Liver (tissue), 9 donors: ENCODE results near the gene CPT1A. TPM values are rescaled to one million over a fixed set of nuclear protein-coding genes. Genes with fewer than 3 reads are reported as not detected.

ENCODE experiments used
- DNase-seq: peaks from one replicate; pipeline ENCODE4 v3.0.0-alpha.2; 2017; ENCODE audit warnings: low spot score
- H3K27ac ChIP-seq, 2 donors: one replicate each; pipeline ENCODE4 v1.7.0; 2013; ENCODE audit warnings: inconsistent platforms in 2 of 2, low read length in 2 of 2, control low read depth in 1 of 2, low read depth in 1 of 2, mild to moderate bottlenecking in 1 of 2
- H3K27me3 ChIP-seq, 4 donors: one replicate each; pipeline versions ENCODE4 v1.6.1 to v1.7.0; 2013; ENCODE audit warnings: low read length in 3 of 4, inconsistent platforms in 1 of 4, mild to moderate bottlenecking in 1 of 4, moderate library complexity in 1 of 4; ENCODE audit not compliant: control insufficient read depth in 4 of 4, insufficient read depth in 4 of 4
- H3K36me3 ChIP-seq, 4 donors: one replicate each; pipeline versions ENCODE4 v1.6.1 to v1.7.0; 2013; ENCODE audit warnings: low read length in 3 of 4, mild to moderate bottlenecking in 3 of 4, low read depth in 1 of 4, moderate library complexity in 1 of 4; ENCODE audit not compliant: control insufficient read depth in 4 of 4, insufficient read depth in 3 of 4
- H3K4me1 ChIP-seq, 4 donors: one replicate each; pipeline versions ENCODE4 v1.6.1 to v1.7.0; 2013; ENCODE audit warnings: low read length in 3 of 4, mild to moderate bottlenecking in 3 of 4, moderate library complexity in 1 of 4; ENCODE audit not compliant: control insufficient read depth in 4 of 4, insufficient read depth in 4 of 4
- H3K4me3 ChIP-seq, 3 donors: one replicate each; pipeline versions ENCODE4 v1.6.1 to v1.7.0; 2013; ENCODE audit warnings: low read length in 3 of 3, control low read depth in 1 of 3, low read depth in 1 of 3, mild to moderate bottlenecking in 1 of 3
- H3K9ac ChIP-seq, 2 donors: one replicate each; pipeline ENCODE4 v1.7.0; 2013; ENCODE audit warnings: low read length in 2 of 2, mild to moderate bottlenecking in 2 of 2, moderate library complexity in 2 of 2, control low read depth in 1 of 2, low read depth in 1 of 2
- H3K9me3 ChIP-seq, 4 donors: one replicate each; pipeline versions ENCODE4 v1.6.1 to v1.7.0; 2013; ENCODE audit warnings: low read length in 3 of 4; ENCODE audit not compliant: control insufficient read depth in 4 of 4
- EGR1 ChIP-seq, 2 donors: IDR thresholded peaks; 2 replicates each; pipeline ENCODE4 v1.6.1; 2016 to 2018; ENCODE audit warnings: antibody characterized with exemption in 2 of 2, low read depth in 2 of 2
- FOXA1 ChIP-seq: IDR thresholded peaks from 2 replicates; pipeline ENCODE4 v1.6.1; 2016; ENCODE audit warnings: antibody characterized with exemption
- FOXA2 ChIP-seq: IDR thresholded peaks from 2 replicates; pipeline ENCODE4 v1.6.1; 2016; ENCODE audit warnings: antibody characterized with exemption
- GABPA ChIP-seq, 2 donors: IDR thresholded peaks in 1 of 2; conservative IDR thresholded peaks in 1 of 2; 2 replicates each; pipeline ENCODE4 v1.6.1; 2016; ENCODE audit warnings: antibody characterized with exemption in 2 of 2, mild to moderate bottlenecking in 1 of 2, moderate library complexity in 1 of 2
- HNF4A ChIP-seq, 2 donors: conservative IDR thresholded peaks; 2 replicates each; pipeline ENCODE4 v1.6.1; 2016; ENCODE audit warnings: antibody characterized with exemption in 2 of 2, mild to moderate bottlenecking in 2 of 2
- HNF4G ChIP-seq: IDR thresholded peaks from 2 replicates; pipeline ENCODE4 v1.6.1; 2016; ENCODE audit warnings: antibody characterized with exemption
- JUND ChIP-seq, 2 donors: IDR thresholded peaks; 2 replicates each; pipeline ENCODE4 v1.6.1; 2016; ENCODE audit warnings: antibody characterized with exemption in 2 of 2
- MAX ChIP-seq: IDR thresholded peaks from 2 replicates; pipeline ENCODE4 v1.6.1; 2016; ENCODE audit warnings: antibody characterized with exemption
- NR2F2 ChIP-seq: IDR thresholded peaks from 2 replicates; pipeline ENCODE4 v1.6.1; 2016; ENCODE audit warnings: antibody characterized with exemption
- RAD21 ChIP-seq, 2 donors: IDR thresholded peaks; 2 replicates each; pipeline ENCODE4 v1.6.1; 2016; ENCODE audit warnings: antibody characterized with exemption in 2 of 2, mild to moderate bottlenecking in 2 of 2
- RXRA ChIP-seq, 2 donors: IDR thresholded peaks; 2 replicates each; pipeline ENCODE4 v1.6.1; 2017 to 2018; ENCODE audit warnings: antibody characterized with exemption in 2 of 2, mild to moderate bottlenecking in 1 of 2
- SP1 ChIP-seq: IDR thresholded peaks from 2 replicates; pipeline ENCODE4 v1.6.1; 2018; ENCODE audit warnings: antibody characterized with exemption, mild to moderate bottlenecking
- TAF1 ChIP-seq: conservative IDR thresholded peaks from 2 replicates; pipeline ENCODE4 v1.6.1; 2016; ENCODE audit warnings: antibody characterized with exemption, mild to moderate bottlenecking
- YY1 ChIP-seq: IDR thresholded peaks from 2 replicates; pipeline ENCODE4 v1.6.1; 2016; ENCODE audit warnings: antibody characterized with exemption, mild to moderate bottlenecking
- ZBTB33 ChIP-seq: IDR thresholded peaks from 2 replicates; pipeline ENCODE4 v1.6.1; 2016; ENCODE audit warnings: antibody characterized with exemption
- WGBS: extraction: QIAGEN DNeasy Blood & Tissue Kit; methylation state at CpG from one replicate; pipeline ENCODE4 v1.1.7; 2013; 5-methylcytosine and 5-hydroxymethylcytosine counted together
- polyA plus RNA-seq, 2 donors: library from polyadenylated mRNA; stranded (reverse) in 1 of 2; unstranded in 1 of 2; fragments of 200-250 nt in 1 of 2; fragments of >200 nt in 1 of 2; fragmentation: Nextera tagmentation in 1 of 2; extraction: Ambion mirVana in 1 of 2; gene quantifications; one replicate each; pipeline versions ENCODE4 v1.2.1 to v1.2.3, GENCODE V29; 2013 to 2015
- total RNA-seq, 2 donors: library from RNA; depleted of rRNA; stranded (reverse); fragments of >200 nt; gene quantifications; one replicate each; pipeline ENCODE4 v1.2.3, GENCODE V29; 2014
- TF ChIP-seq, protein P1 (sequence below): IDR thresholded peaks from 2 replicates; pipeline ENCODE4 v1.6.1; 2016; ENCODE audit warnings: antibody characterized with exemption
- TF ChIP-seq, protein P2 (sequence below): fragments of 150-350 bp; IDR thresholded peaks from 2 replicates; pipeline ENCODE4 v1.5.1; 2017; ENCODE audit warnings: improper control_type of control experiment, low read depth, low read length; ENCODE audit not compliant: missing input control
- TF ChIP-seq, protein P3 (sequence below): IDR thresholded peaks from 2 replicates; pipeline ENCODE4 v1.6.1; 2016; ENCODE audit warnings: antibody characterized with exemption, mild to moderate bottlenecking
- donor health status: healthy.
- donor health status: healthy.
- donor health status: healthy.
- donor health status: healthy.
- donor health status: healthy.

Gene CPT1A
- total and polyA plus RNA-seq, 4 donors: 17.2 to 232 (median 61.0) TPM

- peak; percentile 73 for DNase-seq
- no peak overlapping the region for H3K9ac ChIP-seq
- no peak overlapping the region for H3K27ac ChIP-seq
- no peaks in the 10 kb centered on the region for H3K9me3 ChIP-seq
- no peaks in the 10 kb centered on the region for H3K4me1 ChIP-seq
- no peaks in the 10 kb centered on the region for H3K27me3 ChIP-seq
- TF ChIP-seq RAD21 (IDR thresholded peaks at IDR 0.05): no peak
- no peak for TF ChIP-seq HNF4A (conservative IDR thresholded peaks at IDR 0.05)
- TF ChIP-seq FOXA2: no peak
- TF ChIP-seq NR2F2: no peak
- no peak for TF ChIP-seq TAF1
- TF ChIP-seq JUND (IDR thresholded peaks at IDR 0.05): no peak
- no peak for TF ChIP-seq FOXA1
- no peak for TF ChIP-seq GABPA (IDR thresholded peaks at IDR 0.05 in 1 of 2, conservative IDR thresholded peaks at IDR 0.05 in 1 of 2)
- TF ChIP-seq EGR1 (IDR thresholded peaks at IDR 0.05; ENCODE audit: low read depth in 2 of 2): no peak
- TF ChIP-seq, protein P1, sequence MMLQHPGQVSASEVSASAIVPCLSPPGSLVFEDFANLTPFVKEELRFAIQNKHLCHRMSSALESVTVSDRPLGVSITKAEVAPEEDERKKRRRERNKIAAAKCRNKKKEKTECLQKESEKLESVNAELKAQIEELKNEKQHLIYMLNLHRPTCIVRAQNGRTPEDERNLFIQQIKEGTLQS: no peak
- TF ChIP-seq SP1: no peak
- TF ChIP-seq, protein P2, sequence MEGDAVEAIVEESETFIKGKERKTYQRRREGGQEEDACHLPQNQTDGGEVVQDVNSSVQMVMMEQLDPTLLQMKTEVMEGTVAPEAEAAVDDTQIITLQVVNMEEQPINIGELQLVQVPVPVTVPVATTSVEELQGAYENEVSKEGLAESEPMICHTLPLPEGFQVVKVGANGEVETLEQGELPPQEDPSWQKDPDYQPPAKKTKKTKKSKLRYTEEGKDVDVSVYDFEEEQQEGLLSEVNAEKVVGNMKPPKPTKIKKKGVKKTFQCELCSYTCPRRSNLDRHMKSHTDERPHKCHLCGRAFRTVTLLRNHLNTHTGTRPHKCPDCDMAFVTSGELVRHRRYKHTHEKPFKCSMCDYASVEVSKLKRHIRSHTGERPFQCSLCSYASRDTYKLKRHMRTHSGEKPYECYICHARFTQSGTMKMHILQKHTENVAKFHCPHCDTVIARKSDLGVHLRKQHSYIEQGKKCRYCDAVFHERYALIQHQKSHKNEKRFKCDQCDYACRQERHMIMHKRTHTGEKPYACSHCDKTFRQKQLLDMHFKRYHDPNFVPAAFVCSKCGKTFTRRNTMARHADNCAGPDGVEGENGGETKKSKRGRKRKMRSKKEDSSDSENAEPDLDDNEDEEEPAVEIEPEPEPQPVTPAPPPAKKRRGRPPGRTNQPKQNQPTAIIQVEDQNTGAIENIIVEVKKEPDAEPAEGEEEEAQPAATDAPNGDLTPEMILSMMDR: no peak
- no peak for TF ChIP-seq MAX
- TF ChIP-seq, protein P3, sequence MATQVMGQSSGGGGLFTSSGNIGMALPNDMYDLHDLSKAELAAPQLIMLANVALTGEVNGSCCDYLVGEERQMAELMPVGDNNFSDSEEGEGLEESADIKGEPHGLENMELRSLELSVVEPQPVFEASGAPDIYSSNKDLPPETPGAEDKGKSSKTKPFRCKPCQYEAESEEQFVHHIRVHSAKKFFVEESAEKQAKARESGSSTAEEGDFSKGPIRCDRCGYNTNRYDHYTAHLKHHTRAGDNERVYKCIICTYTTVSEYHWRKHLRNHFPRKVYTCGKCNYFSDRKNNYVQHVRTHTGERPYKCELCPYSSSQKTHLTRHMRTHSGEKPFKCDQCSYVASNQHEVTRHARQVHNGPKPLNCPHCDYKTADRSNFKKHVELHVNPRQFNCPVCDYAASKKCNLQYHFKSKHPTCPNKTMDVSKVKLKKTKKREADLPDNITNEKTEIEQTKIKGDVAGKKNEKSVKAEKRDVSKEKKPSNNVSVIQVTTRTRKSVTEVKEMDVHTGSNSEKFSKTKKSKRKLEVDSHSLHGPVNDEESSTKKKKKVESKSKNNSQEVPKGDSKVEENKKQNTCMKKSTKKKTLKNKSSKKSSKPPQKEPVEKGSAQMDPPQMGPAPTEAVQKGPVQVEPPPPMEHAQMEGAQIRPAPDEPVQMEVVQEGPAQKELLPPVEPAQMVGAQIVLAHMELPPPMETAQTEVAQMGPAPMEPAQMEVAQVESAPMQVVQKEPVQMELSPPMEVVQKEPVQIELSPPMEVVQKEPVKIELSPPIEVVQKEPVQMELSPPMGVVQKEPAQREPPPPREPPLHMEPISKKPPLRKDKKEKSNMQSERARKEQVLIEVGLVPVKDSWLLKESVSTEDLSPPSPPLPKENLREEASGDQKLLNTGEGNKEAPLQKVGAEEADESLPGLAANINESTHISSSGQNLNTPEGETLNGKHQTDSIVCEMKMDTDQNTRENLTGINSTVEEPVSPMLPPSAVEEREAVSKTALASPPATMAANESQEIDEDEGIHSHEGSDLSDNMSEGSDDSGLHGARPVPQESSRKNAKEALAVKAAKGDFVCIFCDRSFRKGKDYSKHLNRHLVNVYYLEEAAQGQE: no peak
- no peak for TF ChIP-seq HNF4G
- TF ChIP-seq ZBTB33: no peak
- TF ChIP-seq YY1: no peak
- TF ChIP-seq RXRA (IDR thresholded peaks at IDR 0.05): no peak
- no peak overlapping the region for H3K4me3 ChIP-seq
- WGBS: 73% methylated on average over 4 of the region's 4 CpGs
- H3K36me3 ChIP-seq: peaks cover 32 to 77% (median 66%) of the 10 kb centered on the region in 4 donors
Observed at GRCh38 chr11:68780829-68781228, 60.9 kb downstream of the CPT1A start.
